NCI-H2171 (cell line): ENCODE measurements around the gene KASH5.
"Not testable (repeated sequence)": the region's sequence is repeated elsewhere in the genome, so short reads cannot be mapped to it uniquely, and the experiment has no call there.

Experiments used
- DNase-seq: peaks from one replicate; lab custom pipeline; 2025; lab: John Stamatoyannopoulos, UW

KASH5 gene

GRCh38 chr19:49438261-49438660 lies 50.2 kb downstream of the KASH5 start:
- peak; percentile 36 for DNase-seq

GRCh38 chr19:49439836-49440235 lies 51.8 kb downstream of the KASH5 start:
- no peak for DNase-seq

DNA sequence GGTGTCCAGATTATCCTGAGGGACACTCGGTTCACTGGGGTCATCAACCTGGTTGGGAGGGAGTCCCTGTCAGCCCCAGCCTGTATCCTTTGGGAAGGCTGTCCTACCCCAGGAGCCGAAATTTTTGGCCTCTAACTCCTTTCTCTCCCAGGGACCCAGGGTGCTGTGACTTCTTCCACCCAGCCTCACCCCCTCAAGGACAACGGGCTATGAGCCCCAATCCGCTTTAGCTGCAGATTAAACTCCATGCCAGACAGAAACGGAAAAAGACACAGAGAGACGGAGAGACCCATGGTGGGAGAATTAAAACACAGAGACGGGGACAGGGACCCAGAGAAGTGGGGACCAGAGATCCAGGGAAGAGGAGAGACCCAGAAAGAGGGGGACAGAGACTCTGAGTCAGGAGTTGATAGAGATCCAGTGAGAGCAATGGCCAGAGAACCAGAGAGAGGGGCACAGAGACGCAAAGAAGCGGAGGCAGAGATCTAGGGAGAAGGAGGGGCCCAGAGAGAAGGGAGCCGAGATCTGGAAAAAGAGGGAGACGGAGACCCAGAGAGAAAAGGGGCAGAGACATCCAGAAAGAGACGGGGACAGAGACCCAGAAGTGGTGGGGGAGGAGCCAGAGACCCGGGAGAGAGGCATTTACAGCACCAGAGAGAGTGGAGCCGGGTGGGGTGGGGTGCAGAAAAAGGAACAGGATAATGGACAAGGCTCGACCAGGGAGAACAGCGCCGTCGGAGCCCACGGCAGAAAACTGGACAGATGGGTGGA lies 52.6 kb downstream of the KASH5 start:
- no peak for DNase-seq

- DNase-seq = peak; percentile 75
Measured at GRCh38 chr19:49441210-49441959, 53.3 kb downstream of the KASH5 start, which contains the start of gene SLC17A7. Gene SLC17A7, minus strand, starts transcription at chr19:49441527. Its CDS starts 148 bp downstream, at chr19:49441379.

DNA sequence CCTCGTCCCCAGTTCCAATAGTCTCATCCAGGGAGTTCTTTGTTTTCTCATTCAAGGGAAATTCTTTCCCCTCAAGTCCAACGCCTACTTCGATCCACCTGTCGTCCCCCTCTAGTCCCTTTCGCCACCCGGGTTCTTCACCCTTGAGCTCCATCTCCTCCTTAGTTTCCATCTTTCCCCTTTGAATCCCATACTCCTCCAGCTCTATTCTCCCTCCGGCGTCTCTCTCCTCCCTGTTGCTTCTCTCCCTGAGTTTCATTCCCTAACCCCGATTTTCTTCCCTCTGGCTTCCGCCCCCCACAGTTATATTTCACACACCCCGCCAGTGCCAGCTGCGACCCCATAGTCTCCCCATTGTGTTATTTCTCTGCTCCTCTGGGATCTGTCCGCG lies 53.9 kb downstream of the KASH5 start:
- DNase-seq = no peak

- peak; percentile 73 for DNase-seq
Measured at GRCh38 chr19:49442354-49442753, 54.3 kb downstream of the KASH5 start.

- peak; percentile 98 for DNase-seq
Measured at GRCh38 chr19:49442771-49443365, 54.8 kb downstream of the KASH5 start.

DNA sequence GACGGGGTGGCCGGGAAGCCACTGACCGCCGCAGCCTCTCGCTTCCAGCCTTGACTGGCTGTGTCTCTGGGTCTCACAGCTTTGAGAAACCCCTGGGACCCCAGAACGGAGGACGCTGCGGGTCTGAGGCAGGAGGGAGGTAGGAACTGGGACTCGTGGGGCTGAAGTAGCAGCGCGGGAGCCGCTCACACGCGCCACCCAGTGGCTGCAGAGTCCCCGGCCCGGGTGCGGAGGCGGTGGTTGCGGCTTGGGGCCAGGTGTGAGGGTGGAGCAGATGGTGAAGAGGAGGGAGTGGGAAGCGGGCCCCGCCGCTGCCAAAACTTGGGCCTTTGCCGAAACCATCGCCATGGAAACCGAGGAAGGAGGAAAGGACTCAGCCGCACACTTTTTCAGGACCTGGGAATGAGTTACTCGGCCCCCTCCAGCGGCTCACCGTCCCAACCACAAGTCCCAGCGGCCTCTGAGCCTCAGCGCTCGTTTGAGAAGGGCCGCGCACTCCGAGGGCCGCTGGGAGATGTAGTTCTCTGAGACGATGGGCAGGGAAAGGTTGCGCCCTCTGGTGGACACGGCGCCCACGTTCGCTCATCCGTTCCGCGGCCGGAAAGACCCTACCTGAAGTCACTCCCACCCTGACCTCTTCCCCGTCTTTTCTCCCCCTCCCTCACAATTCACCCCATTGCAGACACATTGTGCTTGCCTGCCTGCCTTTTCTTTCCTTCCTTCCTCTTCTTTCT lies 55.5 kb downstream of the KASH5 start:
- DNase-seq = peak; percentile 99

DNA sequence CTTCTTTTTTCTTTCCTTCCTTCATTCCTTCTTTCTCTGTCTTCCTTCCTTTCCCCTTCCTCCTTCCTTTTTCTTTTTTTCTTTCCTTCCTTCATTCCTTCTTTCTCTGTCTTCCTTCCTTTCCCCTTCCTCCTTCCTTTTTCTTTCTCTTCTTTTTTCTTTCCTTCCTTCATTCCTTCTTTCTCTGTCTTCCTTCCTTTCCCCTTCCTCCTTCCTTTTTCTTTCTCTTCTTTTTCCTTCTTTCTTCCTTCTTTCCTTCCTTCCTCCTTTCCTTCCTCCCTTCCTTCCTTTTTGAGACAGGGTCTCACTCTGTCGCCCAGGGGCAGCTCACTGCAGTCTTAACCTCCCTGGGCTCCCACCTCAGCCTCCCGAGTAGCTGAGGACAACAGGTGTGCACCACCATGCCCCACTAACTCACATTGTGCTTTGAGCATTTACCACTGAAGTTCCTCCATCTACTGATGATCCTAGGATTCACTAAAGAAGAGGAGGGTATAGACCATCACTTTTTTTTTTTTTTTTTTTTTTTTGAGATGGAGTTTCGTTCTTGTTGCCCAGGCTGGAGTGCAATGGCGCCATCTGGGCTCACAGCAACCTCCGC lies 56.2 kb downstream of the KASH5 start:
- not testable (repeated sequence) for DNase-seq

GRCh38 chr19:49445997-49446396 lies 57.9 kb downstream of the KASH5 start:
- DNase-seq = no peak

- no peak for DNase-seq
Measured at GRCh38 chr19:49447485-49448431, 59.7 kb downstream of the KASH5 start.

DNA sequence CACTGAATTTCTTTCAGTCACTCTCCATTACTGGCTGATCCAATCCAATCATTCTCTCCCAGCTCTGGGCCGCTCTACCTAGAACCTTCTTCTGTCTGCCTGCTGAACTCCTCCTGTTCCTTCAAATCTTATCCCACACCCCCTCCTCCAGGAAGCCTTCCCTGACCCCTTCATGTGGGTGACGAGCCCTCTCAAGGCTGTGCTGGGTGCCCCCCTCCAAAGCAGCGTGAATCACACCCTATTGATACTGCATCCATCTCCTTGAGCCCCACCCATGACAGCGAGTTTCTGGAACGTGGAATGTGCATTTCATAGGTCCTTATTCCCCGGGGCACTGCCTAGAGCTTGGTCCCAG lies 60.4 kb downstream of the KASH5 start:
- no peak for DNase-seq

DNA sequence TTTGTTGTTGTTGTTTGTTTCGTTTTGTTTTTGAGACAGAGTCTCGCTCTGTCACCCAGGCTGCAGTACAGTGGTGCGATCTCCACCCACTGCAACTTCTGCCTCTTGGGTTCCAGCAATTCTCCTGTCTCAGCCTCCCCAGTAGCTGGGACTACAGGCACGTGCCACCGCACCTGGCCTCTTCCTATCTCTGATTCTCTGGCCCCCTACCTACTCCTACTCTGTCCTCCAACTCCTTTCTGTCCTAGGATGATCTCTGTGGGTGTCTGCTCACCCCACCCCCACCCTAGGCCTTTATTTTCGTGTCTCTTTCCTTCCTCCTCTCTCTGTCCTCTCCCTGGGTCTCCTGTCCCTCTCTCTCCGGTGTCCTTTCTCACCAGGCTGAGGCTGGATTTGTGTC lies 62.4 kb downstream of the KASH5 start:
- no peak for DNase-seq

DNA sequence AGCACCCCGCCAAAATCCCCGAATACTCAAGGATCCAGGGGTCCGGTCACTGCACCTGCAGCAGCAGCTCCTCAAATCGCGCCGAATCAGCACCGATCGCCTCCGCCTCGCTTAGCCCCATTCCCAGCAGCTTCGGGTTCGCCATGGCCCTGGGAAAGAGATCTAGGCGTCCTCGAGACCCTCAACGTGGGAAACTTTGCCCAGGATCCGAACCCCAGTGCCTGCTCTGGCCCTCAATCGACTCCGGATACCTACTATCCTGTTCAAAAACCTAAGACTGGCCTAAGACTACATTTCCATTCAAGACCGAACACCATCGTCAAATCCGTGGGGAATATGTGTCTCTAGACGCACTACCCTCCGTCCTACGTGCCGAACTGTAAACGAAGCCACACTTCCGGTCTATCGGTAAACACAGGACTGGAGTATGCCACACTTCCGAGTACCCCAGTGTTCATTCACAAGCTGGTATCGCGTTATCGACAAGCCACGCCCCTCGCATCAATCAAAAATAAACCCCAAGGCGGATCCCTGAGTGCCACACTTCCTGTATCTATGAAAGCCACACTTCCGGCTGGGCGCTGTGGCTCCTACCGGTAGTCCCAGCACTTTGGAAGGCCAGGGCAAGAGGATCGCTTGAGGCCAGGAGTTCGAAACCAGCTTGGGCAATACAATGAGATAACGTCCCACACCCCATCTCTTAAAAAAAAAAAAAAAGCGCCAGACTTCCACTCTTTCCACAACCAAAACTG lies 63.6 kb downstream of the KASH5 start, which contains the start of gene PIH1D1:
Gene PIH1D1, minus strand, starts transcription at position 385 of the 752 bp plus-strand sequence. Its CDS starts 240 bp downstream, at position 145.
- DNase-seq = peak; percentile 99

DNA sequence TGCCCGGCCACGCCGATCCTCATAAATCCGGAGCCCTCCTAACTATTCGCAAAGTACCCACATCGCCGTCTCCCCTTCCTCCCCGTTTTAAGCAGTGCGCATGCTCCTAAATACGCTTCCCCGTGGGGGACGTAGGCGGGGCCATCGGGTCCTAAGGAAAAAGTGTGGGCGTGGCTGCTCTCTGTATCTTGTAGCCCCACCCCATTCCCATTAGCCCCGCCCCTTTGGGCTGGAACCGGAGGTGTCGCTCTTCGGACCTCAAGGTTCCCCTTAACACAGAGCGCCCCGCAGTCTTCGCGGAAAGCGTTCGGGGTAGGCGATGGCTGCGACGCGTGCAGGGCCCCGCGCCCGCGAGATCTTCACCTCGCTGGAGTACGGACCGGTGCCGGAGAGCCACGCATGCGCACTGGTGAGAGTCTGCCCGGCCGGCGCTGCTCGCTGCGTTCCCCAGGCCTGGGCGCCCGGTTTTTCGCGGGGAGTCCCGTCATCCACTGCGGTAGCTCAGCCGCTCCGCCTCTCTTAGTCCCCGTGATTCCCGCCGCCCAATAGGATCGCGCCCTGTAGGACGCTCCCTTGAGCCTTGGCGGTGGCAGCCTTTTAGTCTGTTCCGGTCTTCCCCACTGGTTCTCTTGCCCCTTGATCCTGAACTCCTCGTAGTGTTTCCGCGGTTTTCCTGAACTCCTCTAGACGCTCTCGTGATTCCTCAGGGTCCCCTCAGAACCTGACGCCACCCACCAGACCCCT lies 65.1 kb downstream of the KASH5 start, which contains the start of gene ALDH16A1:
Gene ALDH16A1, plus strand, starts transcription at position 213 of the 744 bp plus-strand sequence. Its CDS starts 107 bp downstream, at position 320.
- DNase-seq = peak; percentile 99

- no peak for DNase-seq
Measured at GRCh38 chr19:49453757-49454240, 65.8 kb downstream of the KASH5 start.

DNA sequence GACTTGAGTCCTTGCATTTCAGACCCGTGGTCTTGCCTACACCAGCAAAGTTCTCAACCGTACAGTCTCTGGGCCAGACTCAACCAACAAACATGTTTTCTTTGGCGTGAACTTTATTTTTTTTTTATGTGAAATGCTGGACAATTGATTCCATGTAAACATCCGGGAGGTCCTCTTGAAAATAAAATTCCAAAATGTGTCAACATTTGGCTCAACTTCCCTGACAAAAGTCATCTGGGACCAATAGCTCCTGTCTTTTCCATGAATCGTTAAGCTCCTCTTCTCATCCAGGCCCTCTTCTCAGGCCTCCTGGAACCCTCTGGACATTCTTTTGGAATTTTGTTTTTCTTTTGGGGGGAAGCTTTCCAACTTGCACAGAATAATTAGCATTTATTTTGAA lies 67.7 kb downstream of the KASH5 start:
- no peak for DNase-seq

- DNase-seq = no peak
Measured at GRCh38 chr19:49456326-49456725, 68.3 kb downstream of the KASH5 start.

DNA sequence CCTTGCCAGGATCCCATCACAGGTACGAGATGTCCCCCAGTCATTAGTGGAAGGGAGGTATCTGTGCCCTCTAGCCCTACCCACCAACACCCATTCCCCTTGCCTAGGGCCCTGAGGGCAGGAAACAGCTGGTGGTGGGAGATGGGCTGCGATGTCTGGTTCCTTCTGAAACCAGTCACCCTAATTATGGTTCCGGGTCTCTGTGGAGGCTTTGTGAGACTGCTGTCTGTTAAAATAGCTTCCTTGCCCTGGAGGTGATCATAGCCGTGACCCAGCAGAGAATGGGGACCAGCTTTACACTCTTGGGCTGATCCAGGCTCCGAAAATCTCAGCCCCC lies 70.5 kb downstream of the KASH5 start:
- no peak for DNase-seq
